C4-2B (cell line): ENCODE results near the gene UBN2.
"Not testable (repeated sequence)": the region's sequence is repeated elsewhere in the genome, so short reads cannot be mapped to it uniquely, and the experiment has no call there.

Experiments
- H3K27ac ChIP-seq: fragments of 450-650 bp; 2 replicates; pipeline ENCODE4 v1.5.1; 2017
- ZFX ChIP-seq: fragments of 450-650 bp; IDR thresholded peaks from 2 replicates; pipeline ENCODE4 v1.6.1; 2017
- TF ChIP-seq, protein P1 (sequence below): fragments of 450-650 bp; conservative IDR thresholded peaks from 2 replicates; pipeline ENCODE4 v1.5.1; 2017; ENCODE audit warnings: mild to moderate bottlenecking

UBN2 gene

DNA sequence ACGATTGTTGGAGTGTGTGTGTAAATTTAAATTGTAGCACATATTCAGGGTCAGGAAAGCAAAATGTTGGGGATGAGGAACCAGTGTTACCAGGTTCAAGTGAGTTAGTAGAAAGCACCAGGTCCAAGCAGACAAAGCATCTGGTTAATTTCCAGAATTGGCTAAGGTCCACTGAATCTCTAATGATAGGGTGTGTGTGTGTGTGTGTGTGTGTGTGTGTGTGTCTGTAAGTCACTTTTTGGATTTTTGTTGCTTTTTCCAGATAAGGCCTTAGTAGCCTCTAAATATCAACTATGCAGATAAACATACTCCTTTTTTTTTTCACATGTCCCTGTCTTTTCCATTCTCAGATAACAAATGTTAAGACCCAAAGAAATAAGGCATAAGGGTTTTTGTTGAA is 73.5 kb downstream of the UBN2 start:
- no peak for TF ChIP-seq ZFX
- TF ChIP-seq, protein P1, sequence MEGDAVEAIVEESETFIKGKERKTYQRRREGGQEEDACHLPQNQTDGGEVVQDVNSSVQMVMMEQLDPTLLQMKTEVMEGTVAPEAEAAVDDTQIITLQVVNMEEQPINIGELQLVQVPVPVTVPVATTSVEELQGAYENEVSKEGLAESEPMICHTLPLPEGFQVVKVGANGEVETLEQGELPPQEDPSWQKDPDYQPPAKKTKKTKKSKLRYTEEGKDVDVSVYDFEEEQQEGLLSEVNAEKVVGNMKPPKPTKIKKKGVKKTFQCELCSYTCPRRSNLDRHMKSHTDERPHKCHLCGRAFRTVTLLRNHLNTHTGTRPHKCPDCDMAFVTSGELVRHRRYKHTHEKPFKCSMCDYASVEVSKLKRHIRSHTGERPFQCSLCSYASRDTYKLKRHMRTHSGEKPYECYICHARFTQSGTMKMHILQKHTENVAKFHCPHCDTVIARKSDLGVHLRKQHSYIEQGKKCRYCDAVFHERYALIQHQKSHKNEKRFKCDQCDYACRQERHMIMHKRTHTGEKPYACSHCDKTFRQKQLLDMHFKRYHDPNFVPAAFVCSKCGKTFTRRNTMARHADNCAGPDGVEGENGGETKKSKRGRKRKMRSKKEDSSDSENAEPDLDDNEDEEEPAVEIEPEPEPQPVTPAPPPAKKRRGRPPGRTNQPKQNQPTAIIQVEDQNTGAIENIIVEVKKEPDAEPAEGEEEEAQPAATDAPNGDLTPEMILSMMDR: no peak

GRCh38 chr7:139317939-139318505 is 87.0 kb downstream of the UBN2 start:
- peak overlapping the region; percentile 67 for H3K27ac ChIP-seq
- TF ChIP-seq, protein P1: no peak
- no peak for TF ChIP-seq ZFX

More for the DNA sequence above, 73.5 kb downstream of the UBN2 start:
- H3K27ac ChIP-seq: no peak overlapping the region

DNA sequence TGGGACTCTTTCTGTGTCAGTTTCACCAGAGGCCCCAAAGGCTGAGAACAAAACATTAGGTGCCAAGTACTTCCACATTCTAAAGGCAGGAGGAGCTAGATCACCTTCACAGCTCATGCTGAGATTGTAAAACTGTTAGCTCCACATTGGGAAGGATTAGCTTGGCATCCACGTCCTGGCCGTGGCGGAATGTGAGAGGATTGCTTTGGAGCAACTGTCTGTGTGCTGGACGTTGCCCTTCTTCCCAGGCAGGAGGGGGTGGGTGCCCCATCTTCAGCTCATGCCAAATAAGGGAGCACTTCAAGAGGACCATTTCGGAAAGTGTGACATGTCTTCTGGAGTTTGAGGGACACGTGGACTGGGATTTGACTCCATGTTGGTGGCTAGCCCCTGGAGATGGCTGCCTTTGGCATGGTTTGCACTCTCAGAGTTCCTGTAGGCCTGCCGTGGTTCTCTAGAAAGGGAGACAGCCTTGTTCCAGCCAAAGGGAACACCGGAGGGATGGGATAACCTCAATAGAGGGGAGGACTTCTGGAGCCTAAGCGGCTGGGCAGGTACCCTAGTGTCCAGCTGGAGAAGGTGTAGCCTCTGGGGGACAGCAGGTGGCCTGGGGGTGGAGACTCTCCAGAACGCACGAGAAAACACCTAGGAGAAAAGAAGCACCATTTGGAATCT is 90.2 kb downstream of the UBN2 start:
- TF ChIP-seq, protein P1: no peak; the same call in 1 of the 2 replicates
- no peak for TF ChIP-seq ZFX
- H3K27ac ChIP-seq: no peak overlapping the region

GRCh38 chr7:139324709-139325108 is 93.7 kb downstream of the UBN2 start:
- not testable (repeated sequence) for H3K27ac ChIP-seq

DNA sequence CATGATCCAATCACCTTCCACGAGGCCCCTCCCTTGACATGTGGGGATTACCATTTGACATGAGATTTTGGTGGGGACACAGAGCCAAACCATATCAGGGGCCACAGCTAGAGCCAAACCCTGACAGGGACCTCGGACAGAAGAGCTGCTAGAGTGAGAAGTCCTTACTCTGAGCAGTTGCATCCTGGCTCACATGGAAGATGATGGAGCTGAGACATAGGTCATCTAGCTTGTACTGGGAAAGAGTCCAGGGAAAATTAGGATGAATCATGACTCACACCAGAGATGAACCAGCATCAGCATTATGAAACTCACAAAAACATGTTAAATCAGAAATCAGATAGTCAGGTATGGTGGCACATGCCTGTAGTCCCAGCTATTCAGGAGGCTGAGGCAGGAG is 97.3 kb downstream of the UBN2 start:
- no peak overlapping the region for H3K27ac ChIP-seq

GRCh38 chr7:139329119-139329518 is 98.1 kb downstream of the UBN2 start:
- H3K27ac ChIP-seq: no peak overlapping the region
- TF ChIP-seq, protein P1: no peak
- TF ChIP-seq ZFX: no peak

More for the DNA sequence above, 97.3 kb downstream of the UBN2 start:
- TF ChIP-seq ZFX: no peak
- TF ChIP-seq, protein P1: no peak

DNA sequence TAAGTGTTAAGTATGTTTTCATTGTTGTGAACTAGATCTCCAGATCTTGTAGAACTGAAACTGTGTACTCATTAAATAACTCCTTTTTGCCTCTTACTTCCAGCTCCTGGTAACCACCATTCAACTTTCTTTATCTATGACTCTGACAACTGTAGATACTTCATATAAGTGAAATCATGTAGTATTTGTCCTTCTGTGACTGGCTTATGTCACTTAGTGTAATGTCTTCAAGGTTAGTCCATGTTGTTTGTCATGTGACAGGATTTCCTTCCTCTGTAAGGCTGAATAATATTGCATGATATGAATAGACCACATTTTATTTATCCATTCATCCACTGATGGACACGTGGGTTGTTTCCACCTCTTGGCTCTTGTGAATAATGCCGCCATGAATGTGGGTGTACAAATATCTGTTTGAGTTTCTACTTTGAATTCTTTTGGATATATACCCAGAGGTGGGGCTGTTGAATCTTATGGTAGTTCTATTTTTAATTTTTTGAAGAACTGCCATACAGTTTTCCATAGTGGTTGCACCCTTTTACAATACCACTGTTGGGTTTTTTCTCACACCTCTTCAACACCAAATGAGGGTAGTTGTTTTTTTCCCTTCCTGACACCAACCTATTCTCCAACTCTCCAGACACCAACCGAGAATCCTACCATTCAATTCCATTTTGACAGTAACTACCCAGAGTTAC is 99.4 kb downstream of the UBN2 start:
- H3K27ac ChIP-seq: no peak overlapping the region
- TF ChIP-seq, protein P1: no peak
- no peak for TF ChIP-seq ZFX
